Limb (tissue), 2 donors: ENCODE data around the gene KRI1.

Experiments
- DNase-seq, 2 donors: peaks; one replicate each; pipeline ENCODE4 v3.0.0-alpha.2; 2016; ENCODE audit errors: extremely low spot score in 2 of 2

Gene KRI1

GRCh38 chr19:10518444-10519361 lies 47.1 kb downstream of the KRI1 start:
- no peak for DNase-seq

GRCh38 chr19:10517760-10518443 lies 47.9 kb downstream of the KRI1 start:
- no peak for DNase-seq

- no peak for DNase-seq
Measured at GRCh38 chr19:10517361-10517759, 48.5 kb downstream of the KRI1 start, which contains the start of gene S1PR5. Gene S1PR5 (minus strand): TSS chr19:10517447. CDS start chr19:10515011, 2,436 bp downstream.

- DNase-seq, result no peak
Measured at GRCh38 chr19:10516671-10517286, 49.0 kb downstream of the KRI1 start.

- no peak for DNase-seq
Measured at GRCh38 chr19:10516064-10516385, 49.8 kb downstream of the KRI1 start.

- DNase-seq, result no peak
Measured at GRCh38 chr19:10514211-10515145, 51.3 kb downstream of the KRI1 start.

GRCh38 chr19:10513223-10513622 lies 52.6 kb downstream of the KRI1 start:
- DNase-seq, result no peak

GRCh38 chr19:10510301-10510802 lies 55.5 kb downstream of the KRI1 start:
- peak in 1 of 2 donors; percentile 71 for DNase-seq

GRCh38 chr19:10508707-10509106 lies 57.1 kb downstream of the KRI1 start:
- DNase-seq, result no peak

GRCh38 chr19:10508036-10508435 lies 57.8 kb downstream of the KRI1 start:
- no peak for DNase-seq

- peak in 1 of 2 donors; percentile 73 for DNase-seq
Measured at GRCh38 chr19:10505583-10506229, 60.1 kb downstream of the KRI1 start.
